AG08396 (cell line): ENCODE measurements around the gene IGF2BP2.
"Not testable (repeated sequence)": the region's sequence is repeated elsewhere in the genome, so short reads cannot be mapped to it uniquely, and the experiment has no call there.

Source experiments
- DNase-seq: peaks from one replicate; pipeline ENCODE4 v3.0.0; 2012; ENCODE audit warnings: low spot score, mixed read lengths

IGF2BP2 gene

GRCh38 chr3:185797993-185798830 is 26.6 kb downstream of the IGF2BP2 start:
- no peak for DNase-seq

GRCh38 chr3:185797108-185797881 is 27.5 kb downstream of the IGF2BP2 start:
- DNase-seq = no peak

- peak; percentile 11 for DNase-seq
These were observed 28.3 kb downstream of the IGF2BP2 start for GRCh38 chr3:185796431-185797107.

GRCh38 chr3:185793381-185793780 is 31.5 kb downstream of the IGF2BP2 start:
- no peak for DNase-seq

DNA sequence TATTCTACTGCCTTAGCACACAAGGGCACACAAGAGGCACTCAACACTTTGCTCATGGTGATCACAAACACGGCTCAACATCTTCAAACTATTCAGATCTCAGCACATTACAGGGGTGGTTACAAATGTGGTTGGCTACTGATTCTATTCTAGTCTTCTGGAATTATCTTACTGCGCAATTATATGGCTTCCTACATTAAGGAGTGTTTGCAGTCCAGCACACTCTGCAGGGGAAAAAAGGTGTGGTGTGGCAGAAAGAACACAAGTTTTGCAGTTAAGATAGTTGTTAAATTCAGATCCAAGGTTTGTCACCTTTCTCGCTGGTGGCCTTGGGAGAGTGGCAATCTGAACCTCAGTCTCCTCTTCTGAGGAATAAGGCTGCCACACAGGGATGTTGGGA is 31.9 kb downstream of the IGF2BP2 start:
- DNase-seq = no peak

DNA sequence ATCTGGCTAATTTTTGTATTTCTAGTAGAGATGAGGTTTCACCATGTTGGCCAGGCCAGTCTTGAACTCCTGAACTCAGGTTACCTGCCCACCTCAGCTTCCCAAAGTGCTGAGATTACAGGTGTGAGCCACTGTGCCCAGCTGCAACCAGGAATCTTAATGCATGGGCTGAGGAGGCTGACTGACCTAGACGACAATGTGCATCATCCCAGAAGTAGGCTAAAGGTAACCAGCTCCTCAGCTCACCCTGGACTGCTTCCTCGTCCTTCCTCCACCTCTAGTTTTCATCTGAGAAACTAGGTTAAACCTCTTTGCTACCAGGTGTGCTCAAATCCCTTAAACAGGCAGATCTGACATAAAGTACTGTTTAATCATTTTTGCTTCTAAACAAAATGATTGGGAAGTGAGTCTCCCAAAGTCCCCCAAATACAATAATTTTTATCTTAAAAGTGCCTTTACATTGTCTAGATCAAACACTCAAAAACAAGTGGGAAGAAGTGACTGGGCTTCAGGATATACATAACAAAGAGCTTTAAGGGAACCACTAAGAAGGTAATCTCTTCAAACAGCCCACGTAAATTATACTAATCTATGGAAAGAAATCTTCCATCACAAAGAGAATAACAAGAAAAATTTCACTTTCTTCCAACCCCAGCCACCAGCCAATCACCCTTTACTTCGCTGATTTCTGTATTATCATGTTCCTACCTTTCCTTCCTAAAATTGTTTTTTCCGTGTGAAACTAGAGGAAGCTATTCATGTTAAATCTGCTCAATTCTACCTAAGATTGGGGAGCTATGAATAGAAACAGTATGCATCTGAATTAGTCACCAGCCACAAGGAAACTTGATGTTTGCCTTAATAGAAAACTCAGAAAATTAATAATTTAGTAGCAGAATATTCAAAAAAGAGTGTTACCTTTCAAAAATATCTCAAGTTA is 34.7 kb downstream of the IGF2BP2 start:
- no peak for DNase-seq

DNA sequence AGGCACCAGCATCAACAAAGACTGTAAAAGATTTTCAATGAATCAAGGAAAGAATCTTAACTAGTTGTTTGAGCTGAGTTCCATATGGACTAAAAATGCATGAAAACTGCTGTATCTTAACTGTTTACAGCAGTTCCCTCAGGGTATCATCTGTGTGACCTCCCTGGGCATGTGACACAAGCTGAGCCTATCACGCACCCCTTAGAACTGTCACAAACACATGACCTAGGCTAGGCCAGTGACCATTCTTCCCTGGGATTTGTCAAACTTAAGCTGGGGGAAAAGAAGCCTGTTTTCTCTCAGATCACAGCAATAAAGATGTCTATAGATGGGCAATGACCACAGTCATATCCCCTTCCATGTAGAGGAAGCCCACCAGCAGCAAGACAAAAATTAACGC is 35.7 kb downstream of the IGF2BP2 start:
- DNase-seq = no peak

- DNase-seq = no peak
These were observed 36.5 kb downstream of the IGF2BP2 start for GRCh38 chr3:185788292-185788691.

- DNase-seq = no peak
These were observed 37.6 kb downstream of the IGF2BP2 start for GRCh38 chr3:185786956-185787877.

DNA sequence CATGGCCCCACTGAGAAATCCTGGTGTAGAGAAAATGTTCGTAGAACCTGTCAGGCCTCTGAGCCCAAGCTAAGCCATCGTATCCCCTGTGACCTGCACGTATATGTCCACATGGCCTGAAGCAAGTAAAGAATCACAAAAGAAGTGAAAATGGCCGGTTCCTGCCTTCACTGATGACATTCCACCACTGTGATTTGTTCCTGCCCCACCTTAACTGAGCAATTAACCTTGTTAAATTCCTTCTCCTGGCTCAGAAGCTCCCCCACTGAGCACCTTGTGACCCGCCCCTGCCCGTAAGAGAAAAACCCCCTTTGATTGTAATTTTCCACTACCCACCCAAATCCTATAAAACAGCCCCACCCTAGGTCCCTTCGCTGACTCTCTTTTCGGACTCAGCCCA is 38.6 kb downstream of the IGF2BP2 start:
- not testable (repeated sequence) for DNase-seq

DNA sequence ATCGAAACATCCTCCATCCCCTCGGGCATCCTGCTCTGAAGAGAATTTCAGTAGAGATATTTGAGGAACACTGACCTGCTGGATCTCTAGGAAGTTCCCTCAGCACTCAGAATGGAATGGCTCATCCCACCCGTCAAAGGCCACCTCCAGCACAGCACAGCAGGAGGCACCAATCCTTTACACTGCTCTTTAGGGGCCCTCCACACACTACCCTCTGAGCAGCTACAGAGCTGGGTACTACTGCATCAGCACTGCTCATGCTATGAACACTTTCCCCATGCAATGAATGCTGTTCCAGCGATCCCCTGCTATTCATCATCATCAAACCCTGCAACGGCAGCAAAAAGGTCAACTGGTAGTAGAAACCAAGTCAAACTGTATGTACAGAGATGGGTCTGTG is 40.5 kb downstream of the IGF2BP2 start:
- DNase-seq = no peak

- peak; percentile 41 for DNase-seq
These were observed 43.1 kb downstream of the IGF2BP2 start for GRCh38 chr3:185781759-185782158.

DNA sequence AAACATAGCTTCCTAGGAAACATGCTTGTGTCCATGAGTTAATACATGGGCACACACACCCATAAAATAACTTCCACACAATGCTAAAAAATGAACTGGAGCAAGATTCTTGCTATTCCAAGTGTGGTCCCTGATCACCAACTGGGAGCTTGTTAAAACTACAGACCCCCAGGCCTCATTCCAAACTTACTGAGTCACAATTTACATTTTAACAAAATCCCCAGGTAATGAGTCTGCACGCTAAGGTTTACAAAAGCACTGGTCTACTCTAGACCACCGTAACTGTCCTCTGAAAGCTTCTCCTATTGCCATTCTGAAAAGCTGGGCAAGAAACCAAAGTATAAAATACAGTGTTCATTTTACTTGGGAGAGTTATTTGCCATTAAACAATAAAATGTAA is 45.4 kb downstream of the IGF2BP2 start:
- DNase-seq = no peak

GRCh38 chr3:185778821-185779220 is 46.0 kb downstream of the IGF2BP2 start:
- no peak for DNase-seq

- no peak for DNase-seq
These were observed 46.7 kb downstream of the IGF2BP2 start for GRCh38 chr3:185778094-185778493.

GRCh38 chr3:185770109-185770508 is 54.7 kb downstream of the IGF2BP2 start:
- no peak for DNase-seq

GRCh38 chr3:185768578-185768982 is 56.3 kb downstream of the IGF2BP2 start:
- not testable (repeated sequence) for DNase-seq

DNA sequence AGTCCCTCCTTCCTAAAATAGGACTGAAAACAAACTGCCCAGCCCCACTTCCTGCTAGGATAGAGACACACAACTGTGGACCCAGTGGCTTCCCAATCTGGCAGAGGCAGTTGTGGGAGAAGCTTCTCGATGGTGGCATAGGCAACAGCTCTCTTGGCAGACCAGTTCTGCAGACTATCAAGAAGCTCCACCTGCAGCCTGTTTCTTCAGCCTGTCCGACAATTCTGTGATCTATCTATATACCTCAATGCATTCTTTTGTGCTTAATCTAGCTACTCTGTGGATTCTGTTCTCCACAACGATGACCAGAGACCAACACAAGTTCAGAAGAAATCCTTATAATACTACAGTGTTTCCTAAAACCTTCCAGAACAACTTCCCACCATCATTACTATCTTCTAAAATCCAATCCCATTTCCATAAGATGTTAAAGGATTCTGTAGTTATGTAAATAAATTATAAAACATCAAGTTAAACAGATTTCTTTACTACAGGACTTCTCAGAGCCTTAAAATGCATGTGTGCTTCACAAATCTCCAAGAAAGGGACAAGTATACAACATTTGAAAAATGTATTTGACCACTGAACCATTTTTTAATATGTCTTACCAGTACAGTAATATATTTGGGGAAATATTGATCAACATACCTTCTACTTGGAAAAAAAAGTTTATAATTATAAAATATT is 57.7 kb downstream of the IGF2BP2 start:
- no peak for DNase-seq

DNA sequence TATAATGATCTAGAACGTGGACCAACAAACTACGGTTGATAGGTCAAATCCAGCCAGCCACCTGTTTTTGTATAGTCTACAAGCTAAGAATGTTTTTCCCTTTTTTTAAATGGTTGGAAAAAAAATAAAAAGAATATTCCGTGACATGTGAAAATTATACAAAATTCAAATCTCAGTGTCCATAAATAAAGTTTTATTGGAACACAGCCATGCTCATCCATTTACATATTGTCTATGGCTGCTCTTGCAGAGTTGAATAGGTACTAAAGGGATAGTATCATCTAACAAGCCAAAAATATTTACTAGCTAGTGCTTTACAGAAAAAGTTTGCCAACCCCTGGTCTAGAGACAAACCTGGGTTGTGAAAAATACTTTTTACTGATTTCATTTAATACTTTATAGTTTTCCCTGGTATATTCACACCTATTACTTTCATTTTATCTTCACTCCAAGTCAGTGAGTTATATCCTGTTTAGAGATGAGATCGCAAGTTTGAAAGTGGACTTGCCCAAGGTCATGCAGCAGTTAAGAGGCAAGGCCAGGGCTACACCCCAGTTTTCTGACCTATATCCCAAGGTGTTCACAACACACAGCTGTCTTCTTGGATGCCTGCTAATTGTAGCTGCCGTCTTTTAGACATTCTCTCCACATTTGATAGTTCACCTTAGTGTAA is 58.4 kb downstream of the IGF2BP2 start:
- no peak for DNase-seq
